Measurements from ENCODE around the gene FBXO17.

DNA sequence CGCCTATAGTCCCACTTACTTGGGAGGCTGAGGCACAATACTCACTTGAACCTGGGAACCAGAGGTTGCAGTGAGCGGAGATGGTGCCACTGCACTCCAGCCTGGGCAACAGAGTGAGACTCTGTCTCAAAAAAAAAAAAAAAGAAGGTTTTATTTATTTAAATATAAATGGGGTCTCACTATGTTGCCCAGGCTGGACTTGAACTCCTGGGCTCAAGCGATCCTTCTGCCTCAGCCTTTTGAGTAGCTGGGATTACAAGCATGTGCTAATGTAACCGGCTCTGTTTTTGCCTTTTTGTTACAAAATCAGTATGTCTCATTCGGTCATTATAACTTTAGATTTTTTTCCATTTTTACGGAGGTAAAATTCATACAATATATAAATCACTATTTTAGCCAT lies 32.6 kb upstream of the FBXO17 start:
- TF ChIP-seq POLR2A (IDR thresholded peaks at IDR 0.05; ENCODE audit: extremely low read depth, insufficient read length): no peak
- TF ChIP-seq, protein P1, sequence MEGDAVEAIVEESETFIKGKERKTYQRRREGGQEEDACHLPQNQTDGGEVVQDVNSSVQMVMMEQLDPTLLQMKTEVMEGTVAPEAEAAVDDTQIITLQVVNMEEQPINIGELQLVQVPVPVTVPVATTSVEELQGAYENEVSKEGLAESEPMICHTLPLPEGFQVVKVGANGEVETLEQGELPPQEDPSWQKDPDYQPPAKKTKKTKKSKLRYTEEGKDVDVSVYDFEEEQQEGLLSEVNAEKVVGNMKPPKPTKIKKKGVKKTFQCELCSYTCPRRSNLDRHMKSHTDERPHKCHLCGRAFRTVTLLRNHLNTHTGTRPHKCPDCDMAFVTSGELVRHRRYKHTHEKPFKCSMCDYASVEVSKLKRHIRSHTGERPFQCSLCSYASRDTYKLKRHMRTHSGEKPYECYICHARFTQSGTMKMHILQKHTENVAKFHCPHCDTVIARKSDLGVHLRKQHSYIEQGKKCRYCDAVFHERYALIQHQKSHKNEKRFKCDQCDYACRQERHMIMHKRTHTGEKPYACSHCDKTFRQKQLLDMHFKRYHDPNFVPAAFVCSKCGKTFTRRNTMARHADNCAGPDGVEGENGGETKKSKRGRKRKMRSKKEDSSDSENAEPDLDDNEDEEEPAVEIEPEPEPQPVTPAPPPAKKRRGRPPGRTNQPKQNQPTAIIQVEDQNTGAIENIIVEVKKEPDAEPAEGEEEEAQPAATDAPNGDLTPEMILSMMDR (IDR thresholded peaks at IDR 0.05; ENCODE audit: low read depth, low read length): no peak
- no peak for TF ChIP-seq MYC (IDR thresholded peaks at IDR 0.05; ENCODE audit: low read depth, low read length)
